ENCODE data around the gene LRP1B.

Gene LRP1B

DNA sequence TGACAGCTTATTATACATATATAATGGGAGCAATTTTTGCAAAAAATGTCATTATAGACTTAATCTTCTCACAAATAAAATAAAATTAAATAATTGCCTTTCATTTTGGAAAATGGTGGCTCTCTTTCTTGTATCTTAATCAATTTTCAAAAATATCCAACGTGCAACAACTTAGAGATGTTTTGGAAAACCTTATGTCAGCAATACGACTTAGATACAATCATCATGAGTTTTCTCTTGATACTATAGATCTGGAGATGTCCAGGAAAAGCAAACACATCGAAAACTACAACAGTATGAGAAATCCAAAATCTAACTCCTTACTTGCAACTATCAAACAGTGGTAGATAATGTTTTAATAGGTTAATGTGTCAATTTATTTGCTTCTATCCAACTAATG lies 1529.0 kb downstream of the LRP1B start:
- DNase-seq (ENCODE audit: low spot score), result no peak

DNA sequence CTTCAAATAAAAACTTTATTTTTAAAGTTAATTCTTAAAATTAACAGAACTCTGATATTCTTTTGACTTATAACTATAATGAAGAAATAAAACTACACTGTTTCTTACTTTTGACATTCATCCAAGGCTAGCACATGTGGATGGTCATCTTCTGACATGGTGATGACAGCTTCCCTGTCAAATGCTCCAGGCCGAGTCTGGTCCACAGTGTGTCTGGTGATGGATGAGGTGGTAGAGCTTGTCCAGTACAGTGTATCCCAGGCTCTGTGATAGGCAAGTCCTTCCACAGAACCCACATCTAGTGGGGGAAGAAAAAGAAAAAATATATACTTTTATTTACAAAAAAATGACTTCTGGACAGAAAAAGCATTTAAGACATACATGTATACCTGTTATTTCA lies 1529.5 kb downstream of the LRP1B start:
- DNase-seq (ENCODE audit: low spot score), result no peak

DNA sequence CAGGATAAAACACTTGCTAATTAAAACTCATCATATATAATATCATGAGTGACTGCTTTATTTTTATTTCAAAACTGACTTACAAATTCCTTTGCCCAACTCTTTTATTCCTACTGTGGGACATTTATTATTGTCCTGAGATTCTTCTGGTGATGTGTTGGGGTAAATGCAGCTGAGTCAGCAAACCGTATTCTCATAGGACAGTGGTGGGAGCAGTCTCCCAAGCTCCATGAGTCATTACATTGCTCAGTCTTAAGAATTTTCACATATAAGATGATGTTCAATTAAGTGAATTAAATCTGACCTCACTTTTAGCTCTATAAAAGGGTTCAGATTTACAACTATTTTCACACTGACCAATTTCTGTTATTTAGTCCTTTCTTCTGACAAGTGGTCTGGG lies 1530.7 kb downstream of the LRP1B start:
- peak; percentile 69 for DNase-seq (ENCODE audit: low spot score)

DNA sequence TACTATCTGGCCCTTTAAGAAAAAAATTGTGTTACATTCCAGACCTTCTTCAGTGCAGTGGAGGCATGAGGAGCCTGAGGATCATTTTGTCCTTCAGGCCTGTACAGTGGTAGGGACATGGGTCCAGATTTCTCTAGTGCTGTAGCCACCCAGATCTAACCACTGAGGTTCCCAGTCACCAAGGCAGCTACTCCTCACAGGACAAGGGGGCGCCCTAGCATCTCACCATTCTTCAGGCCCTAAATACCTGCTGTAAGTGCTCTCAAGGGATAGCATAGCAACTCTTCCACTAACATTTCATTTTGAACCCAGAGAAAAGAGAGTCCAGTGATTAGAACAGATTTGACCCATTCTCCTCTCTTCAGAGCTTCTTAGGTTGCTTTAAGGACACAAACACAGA lies 1533.0 kb downstream of the LRP1B start:
- no peak for DNase-seq (ENCODE audit: low spot score)

DNA sequence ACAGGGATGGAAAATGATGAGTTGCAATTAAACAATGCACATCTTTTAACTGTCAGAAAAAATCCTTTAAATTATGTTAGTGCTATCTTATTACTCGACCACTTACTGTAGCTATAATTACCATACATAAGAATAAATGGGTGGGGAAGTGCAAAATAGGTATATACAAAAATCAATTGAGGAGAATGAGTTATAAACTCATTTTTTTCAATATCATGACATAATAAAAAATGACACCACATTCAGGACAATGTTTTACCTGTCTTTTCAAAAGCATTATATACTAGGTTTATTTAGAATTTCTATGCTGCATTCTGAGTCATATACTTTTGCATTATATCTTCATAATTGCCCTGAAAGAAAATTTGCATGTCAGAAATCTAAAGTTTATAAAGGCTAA lies 1533.6 kb downstream of the LRP1B start:
- DNase-seq (ENCODE audit: low spot score), result no peak

DNA sequence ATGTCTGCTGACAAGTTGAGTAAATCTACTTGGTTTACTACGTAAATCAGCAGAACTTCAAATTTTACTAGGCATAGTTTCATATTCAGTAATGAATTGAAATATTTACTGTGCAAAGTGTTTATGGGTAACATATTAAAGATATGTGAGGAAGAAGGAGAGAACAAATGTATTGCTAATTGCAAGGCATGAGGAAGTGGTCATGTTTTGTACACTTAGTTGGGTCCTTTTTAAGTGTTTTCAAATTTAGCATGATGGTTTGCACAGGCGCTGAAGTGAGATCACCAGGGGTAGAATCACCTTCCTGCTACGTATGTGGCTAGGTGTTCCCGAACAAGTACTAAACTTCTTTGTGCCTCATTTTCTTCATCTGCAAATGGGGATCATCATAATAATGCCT lies 1534.4 kb downstream of the LRP1B start:
- peak; percentile 39 for DNase-seq (ENCODE audit: low spot score)

DNA sequence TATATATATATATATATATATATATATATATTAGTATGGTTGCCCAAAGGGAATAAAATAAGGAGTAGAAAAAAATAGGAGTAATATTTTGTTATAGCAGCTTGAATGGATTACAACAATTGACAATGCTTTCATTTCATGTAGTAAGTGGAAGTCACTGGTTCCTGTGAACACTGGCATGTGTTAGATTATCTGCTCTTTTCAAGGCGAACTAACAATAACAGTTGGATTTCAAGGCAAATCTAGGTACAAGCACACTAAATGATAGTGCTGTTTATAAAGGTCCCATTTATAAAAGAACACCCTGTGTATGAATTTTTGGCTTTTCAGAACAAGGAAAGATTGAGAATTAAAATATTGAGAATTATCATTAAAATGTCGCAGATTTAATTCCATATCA lies 1535.7 kb downstream of the LRP1B start:
- no peak for DNase-seq (ENCODE audit: low spot score)

DNA sequence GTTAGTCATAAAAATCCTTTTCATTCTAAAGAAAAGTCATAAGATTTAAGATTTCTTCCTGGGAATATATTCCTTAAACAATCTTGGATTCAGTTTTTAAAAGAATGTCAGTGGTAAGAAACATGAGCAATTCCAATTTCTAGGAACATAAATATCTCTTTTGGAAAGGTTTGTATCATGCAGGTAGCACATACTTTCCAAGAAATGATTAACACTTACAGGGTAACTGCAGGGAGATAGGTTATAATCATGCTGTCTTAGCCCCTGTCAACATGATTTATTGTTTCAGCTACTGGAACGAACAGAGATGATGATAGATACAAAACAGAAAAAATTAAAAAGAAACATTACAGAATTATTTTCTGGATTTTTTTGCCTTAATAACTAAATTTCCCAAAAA lies 1537.7 kb downstream of the LRP1B start:
- peak; percentile 43 for DNase-seq (ENCODE audit: low spot score)

DNA sequence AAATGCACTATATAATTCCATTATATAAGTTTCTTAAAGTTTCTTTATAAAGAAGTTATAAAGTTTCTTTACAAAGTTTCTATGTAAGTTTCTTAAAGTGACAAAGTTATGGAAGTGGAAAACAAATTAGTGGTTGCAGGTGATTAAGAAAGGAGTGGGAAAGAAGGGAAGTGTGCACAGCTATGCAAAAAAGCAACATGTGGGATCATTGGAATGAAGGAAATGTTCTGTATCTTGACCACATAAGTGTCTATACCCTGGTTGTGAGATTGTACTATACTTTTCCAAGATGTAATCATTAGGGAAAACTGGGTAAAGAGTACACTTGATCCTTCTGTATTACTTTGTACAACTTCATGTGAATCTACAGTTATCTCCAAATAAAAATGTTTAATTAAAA lies 1541.1 kb downstream of the LRP1B start:
- DNase-seq (ENCODE audit: low spot score), result peak; percentile 12

DNA sequence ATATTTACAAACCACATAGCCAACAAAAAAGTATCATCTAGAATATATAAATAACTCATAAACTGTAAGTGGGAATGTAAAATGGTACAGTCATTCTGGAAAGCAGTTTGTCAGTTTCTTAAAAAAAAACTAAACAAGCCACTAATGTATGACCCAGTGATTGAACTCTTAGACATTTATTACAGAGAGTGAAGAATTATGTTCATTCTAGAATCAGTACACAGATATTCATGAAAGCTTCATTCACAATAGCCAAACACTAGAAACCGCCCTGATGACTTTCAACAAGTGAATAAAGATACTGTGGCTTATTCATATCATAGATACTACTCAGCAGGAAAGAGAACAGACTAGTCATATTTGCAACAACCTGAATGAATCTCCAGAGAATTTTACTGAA lies 1541.5 kb downstream of the LRP1B start:
- DNase-seq (ENCODE audit: low spot score), result peak; percentile 16

DNA sequence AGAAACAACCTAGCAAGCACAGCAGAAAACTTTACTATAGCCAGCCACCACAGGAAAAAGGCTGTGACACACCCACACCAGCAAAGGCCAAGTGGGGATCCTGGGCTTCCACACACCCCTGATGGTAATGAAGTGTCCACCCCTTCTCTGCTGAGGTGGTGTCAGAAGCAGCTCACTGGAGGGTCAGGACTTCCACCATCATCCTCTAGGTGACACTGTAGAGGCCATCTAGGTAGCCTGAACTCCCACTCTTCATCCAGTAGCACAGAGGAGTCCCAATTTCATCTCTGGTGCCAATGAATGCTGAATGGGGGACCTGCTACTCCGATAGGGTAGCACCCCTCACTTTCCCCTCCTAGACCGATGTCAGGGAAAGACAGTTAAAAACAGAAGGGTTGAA lies 1544.4 kb downstream of the LRP1B start:
- DNase-seq (ENCODE audit: low spot score), result peak; percentile 42

DNA sequence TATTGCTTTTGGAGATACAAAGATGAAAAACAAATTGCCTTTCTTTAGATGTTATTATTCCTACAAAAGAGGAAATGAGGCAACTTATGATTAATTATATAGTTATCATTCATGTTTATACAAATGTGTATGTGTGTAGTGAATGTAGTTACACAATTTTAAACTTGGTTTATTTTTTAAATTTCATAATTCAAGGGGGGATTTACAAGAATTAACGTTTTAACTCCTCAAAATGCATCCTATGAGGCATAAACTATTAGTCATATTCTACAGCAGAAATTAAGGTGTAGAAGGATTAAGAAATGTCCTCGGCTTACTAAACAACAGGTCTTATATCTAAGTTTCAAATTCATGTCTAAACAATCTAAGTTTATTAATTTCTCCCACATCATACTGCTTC lies 1545.8 kb downstream of the LRP1B start:
- DNase-seq (ENCODE audit: low spot score), result no peak

DNA sequence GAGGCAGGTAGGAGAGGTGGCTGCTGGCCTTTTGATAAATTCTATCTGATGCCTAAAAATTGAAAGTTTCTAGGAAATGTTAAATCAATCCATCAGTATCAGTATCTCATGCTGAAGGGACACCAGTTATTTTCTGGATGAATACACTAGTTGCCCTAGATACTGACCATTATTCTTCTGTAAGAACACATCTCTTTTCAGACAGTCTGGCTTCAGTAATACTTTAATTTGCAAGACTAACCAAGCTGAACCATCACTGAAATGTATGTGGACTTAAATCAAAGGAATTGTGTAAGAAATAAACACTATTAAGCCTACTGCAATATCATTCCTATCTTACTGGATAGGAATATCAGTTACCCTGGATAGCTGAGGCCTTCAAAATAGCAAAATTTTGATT lies 1546.3 kb downstream of the LRP1B start:
- peak; percentile 20 for DNase-seq (ENCODE audit: low spot score)

DNA sequence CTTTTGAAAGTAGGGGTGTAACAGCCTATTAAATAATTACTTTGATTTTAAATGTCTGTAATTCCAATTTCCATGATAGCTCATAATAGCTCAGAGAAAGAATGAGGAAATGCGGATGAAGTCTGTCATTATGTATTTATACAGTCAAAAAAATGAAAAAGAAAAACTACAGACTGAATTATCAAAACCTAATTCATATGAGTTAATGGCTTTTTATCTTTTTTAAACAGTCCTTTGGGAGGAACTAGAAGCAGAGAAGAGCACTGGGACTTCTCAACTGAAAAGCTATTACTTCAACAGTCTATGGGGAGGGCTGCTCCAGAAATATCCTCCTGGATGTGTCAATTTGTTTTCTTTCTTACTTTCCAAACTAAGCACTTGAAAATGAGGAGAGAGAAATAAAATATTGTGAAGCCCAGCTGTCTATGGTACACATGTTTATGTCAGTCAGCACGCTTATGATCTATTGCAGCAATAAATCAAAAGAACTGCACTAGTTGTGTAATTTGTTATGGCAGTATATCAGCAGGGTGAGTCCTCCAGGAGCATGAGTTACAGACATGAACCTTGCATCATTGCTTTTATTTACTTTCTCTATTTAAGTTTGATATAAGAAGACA lies 1550.2 kb downstream of the LRP1B start:
- DNase-seq (ENCODE audit: low spot score), result no peak

DNA sequence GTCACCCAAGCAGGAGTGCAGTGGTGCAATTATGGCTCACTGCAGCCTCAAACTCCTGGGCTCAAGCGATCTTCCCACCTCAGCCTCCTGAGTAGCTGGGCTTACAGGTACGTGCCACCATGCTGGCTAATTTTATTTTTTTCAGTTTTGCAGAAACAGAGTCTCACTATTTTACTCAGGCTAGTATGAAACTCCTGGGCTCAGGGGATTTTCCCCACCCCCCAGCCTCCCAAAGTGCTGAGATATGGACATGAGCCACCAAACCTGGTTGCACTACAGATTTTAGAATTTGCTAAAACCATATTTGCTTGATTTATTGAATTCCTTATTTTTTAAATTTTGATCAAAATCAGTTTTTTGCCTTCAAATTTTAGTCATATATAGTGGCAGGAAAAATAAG lies 1553.4 kb downstream of the LRP1B start:
- DNase-seq (ENCODE audit: low spot score), result no peak

DNA sequence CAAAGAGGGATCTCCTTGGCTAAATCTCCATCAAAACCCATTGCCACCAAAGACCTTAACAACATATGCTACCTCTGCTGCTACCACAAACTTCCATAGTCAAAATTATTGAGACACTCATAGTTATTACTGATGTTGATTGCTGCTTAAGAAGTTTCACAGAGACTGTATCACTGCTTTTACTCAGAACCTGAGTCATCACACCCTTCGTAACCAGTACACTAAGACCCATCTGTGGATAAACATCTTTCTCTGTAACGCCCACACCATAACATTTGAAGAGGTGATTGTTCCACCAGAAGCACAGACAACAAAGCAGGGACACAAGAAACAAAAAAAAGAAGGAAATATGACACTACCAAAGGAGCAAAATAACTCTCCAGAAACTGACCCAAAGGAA lies 1563.1 kb downstream of the LRP1B start:
- DNase-seq (ENCODE audit: low spot score), result peak; percentile 8

DNA sequence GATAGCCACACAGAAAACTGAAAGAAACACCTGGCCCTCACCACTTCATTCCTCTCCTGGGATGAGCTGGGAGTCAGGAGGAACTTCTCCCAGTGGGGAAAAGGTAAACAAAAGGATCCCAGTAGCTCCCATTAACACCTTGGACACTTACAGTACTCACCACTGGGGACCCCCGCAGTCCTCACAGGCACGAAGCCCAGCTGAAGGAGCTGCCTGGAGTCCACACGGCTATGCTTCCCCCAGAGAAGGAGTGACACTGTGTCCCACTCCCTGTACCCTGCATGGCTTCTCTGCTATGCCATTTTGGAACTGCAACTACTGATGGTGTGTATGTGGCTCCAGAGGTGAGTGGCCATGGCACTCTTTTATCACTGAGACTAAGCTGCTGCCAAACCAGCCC lies 1565.1 kb downstream of the LRP1B start:
- no peak for DNase-seq (ENCODE audit: low spot score)

DNA sequence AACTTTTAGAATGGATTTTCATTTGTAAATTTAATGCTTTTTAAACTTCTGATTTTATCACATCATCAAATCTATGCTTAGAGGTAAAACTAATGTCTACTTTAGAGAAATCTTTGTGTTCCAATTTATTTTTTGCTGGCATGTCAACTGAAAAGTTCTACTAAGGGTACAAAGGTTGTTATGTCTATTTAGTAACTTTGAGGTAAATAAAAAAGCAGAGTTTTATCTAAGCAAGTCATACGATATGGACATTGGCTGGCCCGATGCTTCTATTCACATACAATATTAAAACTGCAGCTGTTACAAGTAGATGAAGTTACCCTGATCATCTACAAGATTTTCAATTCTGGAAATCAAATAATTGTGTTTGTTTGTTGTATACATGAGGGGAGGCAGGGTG lies 1575.1 kb downstream of the LRP1B start:
- no peak for DNase-seq (ENCODE audit: low spot score)

DNA sequence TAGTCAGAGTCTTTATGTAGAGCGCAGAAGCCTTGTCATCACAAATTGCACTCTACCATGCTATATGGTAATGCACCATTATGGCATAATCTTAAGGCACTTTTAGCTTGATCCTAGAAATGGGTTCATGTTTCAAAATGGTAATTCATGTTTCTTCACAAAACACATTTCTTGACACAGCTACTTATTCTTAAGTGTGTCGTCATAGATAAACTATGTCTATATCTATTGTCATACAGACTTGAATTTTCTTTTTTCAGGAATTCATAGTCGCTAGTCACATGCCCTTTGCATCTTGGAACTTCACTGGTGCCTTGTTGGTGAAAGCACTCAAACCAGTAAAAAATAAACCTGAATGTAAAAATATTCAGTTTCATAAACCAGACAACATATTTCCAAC lies 1578.2 kb downstream of the LRP1B start:
- no peak for DNase-seq (ENCODE audit: low spot score)

DNA sequence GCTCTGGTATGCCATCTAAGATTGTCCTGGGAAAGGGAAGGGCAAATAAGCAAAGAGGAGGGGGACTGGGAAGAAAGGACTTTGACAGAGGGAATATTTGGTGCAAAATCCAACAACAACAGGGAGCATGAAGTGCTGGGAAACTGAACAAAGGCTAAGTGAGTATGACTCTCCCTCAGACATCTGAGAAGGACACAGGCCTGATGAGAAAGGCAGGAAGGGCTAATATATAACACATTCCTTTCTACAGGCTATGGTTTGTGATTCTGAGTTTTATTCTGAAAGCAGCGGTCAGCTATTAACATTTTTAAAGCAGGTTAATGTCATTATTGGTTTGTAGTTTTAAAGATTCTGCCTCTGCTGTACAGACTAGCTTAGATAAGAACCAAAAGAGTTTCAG lies 1579.5 kb downstream of the LRP1B start:
- peak; percentile 63 for DNase-seq (ENCODE audit: low spot score)

DNA sequence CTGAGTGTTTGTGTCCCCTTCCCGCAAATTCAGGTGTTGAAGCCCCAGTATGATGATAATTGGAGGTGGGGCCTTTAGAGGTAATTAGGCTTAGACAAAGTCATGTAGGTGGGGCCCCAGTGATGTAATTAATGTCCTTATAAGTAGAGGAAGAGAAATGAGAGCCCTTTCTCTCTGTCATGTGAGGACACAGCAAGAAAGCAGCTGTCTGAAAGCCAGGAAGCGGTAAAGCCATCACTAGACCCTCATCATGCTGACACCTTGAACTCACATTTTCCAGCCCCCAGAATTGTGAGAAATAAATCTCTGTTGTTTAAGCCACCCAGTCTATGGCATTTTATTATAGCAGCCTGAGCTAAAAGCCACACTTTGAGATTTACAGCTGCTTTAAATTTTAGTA lies 1580.0 kb downstream of the LRP1B start:
- no peak for DNase-seq (ENCODE audit: low spot score)

DNA sequence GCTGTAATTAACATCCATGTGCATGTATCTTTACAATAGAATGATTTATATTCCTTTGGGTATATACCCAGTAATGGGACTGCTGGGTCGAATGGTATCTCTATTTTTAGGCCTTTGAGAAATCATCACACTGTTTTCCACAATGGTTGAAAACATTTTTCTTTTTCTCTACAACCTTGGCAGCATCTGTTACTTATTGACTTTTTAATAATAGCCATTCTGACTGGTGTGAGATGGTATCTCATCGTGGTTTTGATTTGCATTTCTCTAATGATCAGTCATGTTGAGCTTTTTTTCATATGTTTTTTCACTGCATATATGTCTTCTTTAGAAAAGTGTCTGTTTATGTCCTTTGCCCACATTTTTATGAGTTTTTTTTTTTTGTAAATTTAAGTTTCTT lies 1586.0 kb downstream of the LRP1B start:
- DNase-seq (ENCODE audit: low spot score), result peak; percentile 15

DNA sequence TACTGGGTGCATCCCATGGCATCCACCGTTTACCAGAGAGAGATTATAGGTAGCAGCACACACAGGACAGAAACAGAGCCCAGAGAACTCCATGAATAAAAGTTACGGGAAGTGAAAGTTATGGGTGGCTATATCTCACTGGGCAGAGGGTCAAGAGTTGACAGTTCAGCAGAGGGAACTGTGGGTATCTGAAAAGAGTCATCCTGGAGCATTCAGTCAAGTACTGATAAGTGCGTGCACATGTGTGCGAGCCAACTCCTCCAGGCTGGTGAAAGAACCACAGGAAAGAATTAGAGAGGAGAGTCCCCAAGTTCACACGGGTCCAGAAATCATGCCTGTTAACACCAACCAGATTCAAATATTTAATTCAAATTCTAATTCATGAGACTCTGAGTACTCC lies 1588.2 kb downstream of the LRP1B start:
- DNase-seq (ENCODE audit: low spot score), result no peak

DNA sequence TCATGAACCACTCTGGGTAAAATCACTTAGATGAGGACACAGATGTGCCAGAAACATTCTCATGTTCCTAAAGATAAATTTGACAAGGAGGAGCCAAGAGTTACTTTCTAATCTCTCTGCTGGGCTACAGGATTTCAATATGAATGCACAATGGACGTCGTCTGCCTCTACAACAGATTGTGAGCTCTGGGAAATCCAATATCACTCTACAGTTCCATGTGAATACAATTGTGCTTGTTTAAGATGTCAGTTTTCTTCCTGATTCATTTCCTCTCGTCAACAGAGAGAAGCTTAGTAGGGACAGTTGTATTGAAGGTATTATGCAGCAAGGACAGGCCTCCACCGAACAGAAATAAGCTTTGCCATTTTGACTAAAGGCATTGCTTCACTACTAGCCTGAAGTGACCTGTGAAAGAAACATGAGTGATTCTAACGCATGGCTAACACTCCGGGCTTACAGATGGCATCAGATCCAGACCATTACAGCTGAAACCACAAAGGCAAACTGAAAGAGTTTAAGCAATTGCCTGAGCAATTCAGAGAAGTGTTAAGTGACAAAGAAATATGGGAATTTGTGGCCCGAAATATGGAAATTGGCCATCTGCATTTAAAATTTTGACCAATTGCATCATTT lies 1591.5 kb downstream of the LRP1B start:
- peak; percentile 6 for DNase-seq (ENCODE audit: low spot score)
